DND-41 (cell line): ENCODE data around the gene LIM2.
A peak's percentile ranks its signal among the peaks of the same experiment; 100 is the strongest.

Source experiments
- ATAC-seq: fragments of 200-7000 bp; cut with Tn5 transposase; 3 replicates; pipeline ENCODE4 v1.9.1; 2021; ENCODE audit warnings: low read depth; ENCODE audit not compliant: insufficient read depth
- DNase-seq: peaks from one replicate; pipeline ENCODE4 v3.0.0-alpha.2; 2020
- H2AFZ ChIP-seq: 2 replicates; pipeline ENCODE4 v1.6.0; 2012; ENCODE audit warnings: low read depth, low read length
- H3K27ac ChIP-seq: 2 replicates; pipeline ENCODE4 v1.5.1; 2012; ENCODE audit warnings: low read length, inconsistent platforms
- H3K27me3 ChIP-seq: fragments of 200-600 bp; sonication (generic); 2 replicates; pipeline ENCODE4 v1.6.0; 2012; ENCODE audit warnings: low read length, mild to moderate bottlenecking, inconsistent platforms; ENCODE audit not compliant: insufficient read depth, poor library complexity
- H3K36me3 ChIP-seq: 2 replicates; pipeline ENCODE4 v1.5.1; 2012; ENCODE audit warnings: low read length, inconsistent platforms; ENCODE audit not compliant: insufficient read depth
- H3K4me1 ChIP-seq: 2 replicates; pipeline ENCODE4 v1.5.1; 2012; ENCODE audit warnings: mild to moderate bottlenecking, low read length; ENCODE audit not compliant: insufficient read depth
- H3K4me2 ChIP-seq: 2 replicates; pipeline ENCODE4 v1.6.0; 2012; ENCODE audit warnings: mild to moderate bottlenecking, moderate library complexity, low read length, inconsistent platforms; ENCODE audit not compliant: insufficient read depth
- H3K4me3 ChIP-seq, 2 experiments: fragments of 200-600 bp in 1 of 2; shearing (Covaris generic) in 1 of 2; 2 replicates each; pipeline ENCODE4 v1.5.1; 2012 to 2016; ENCODE audit warnings: inconsistent platforms in 2 of 2, low read length in 2 of 2, mild to moderate bottlenecking in 2 of 2, low read depth in 1 of 2, moderate library complexity in 1 of 2
- H3K79me2 ChIP-seq: 2 replicates; pipeline ENCODE4 v1.6.0; 2012; ENCODE audit warnings: low read length, inconsistent platforms; ENCODE audit not compliant: insufficient read depth
- H3K9ac ChIP-seq: 2 replicates; pipeline ENCODE4 v1.6.0; 2012; ENCODE audit warnings: low read depth, mild to moderate bottlenecking, inconsistent platforms, low read length, moderate library complexity
- H3K9me3 ChIP-seq: 2 replicates; pipeline ENCODE4 v1.5.1; 2012; ENCODE audit warnings: low read length, moderate library complexity, mild to moderate bottlenecking, inconsistent platforms; ENCODE audit not compliant: insufficient read depth, severe bottlenecking
- H4K20me1 ChIP-seq: 2 replicates; pipeline ENCODE4 v1.6.0; 2012; ENCODE audit warnings: low read length; ENCODE audit not compliant: insufficient read depth
- EZH2 ChIP-seq: IDR thresholded peaks from 3 replicates; pipeline ENCODE4 v1.6.1; 2012; ENCODE audit warnings: borderline replicate concordance, low read depth, mild to moderate bottlenecking, moderate library complexity, low read length, inconsistent platforms; ENCODE audit not compliant: severe bottlenecking
- TF ChIP-seq, protein P1 (sequence below): IDR thresholded peaks from 2 replicates; pipeline ENCODE4 v1.5.1; 2012; ENCODE audit warnings: borderline replicate concordance, low read length, moderate library complexity, mild to moderate bottlenecking; ENCODE audit not compliant: poor library complexity, severe bottlenecking; ENCODE audit errors: extremely low read depth

Gene LIM2

DNA sequence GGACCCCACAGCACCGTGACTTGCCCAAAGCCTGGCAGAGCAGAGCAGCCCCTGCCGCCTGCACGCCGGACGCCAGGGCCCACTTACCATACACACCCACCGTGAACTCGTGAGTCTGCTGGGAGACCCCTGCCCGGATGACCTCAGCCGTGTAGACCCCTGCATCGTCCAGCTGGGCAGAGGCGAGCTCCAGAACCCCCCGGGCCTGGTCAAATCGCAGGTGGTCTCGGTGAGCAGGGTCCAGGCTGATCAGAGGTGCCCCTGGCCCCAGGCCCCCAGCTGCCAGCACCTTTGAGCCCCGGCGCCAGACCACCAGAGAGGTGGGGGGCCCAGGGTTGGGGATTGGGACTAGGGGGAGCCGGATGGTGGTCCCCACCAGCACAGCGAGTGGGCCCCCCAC, 46.7 kb downstream of the LIM2 start:
- TF ChIP-seq EZH2: no peak
- TF ChIP-seq, protein P1, sequence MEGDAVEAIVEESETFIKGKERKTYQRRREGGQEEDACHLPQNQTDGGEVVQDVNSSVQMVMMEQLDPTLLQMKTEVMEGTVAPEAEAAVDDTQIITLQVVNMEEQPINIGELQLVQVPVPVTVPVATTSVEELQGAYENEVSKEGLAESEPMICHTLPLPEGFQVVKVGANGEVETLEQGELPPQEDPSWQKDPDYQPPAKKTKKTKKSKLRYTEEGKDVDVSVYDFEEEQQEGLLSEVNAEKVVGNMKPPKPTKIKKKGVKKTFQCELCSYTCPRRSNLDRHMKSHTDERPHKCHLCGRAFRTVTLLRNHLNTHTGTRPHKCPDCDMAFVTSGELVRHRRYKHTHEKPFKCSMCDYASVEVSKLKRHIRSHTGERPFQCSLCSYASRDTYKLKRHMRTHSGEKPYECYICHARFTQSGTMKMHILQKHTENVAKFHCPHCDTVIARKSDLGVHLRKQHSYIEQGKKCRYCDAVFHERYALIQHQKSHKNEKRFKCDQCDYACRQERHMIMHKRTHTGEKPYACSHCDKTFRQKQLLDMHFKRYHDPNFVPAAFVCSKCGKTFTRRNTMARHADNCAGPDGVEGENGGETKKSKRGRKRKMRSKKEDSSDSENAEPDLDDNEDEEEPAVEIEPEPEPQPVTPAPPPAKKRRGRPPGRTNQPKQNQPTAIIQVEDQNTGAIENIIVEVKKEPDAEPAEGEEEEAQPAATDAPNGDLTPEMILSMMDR: no peak
- Histone ChIP-seq H3K9ac (no peak overlapping the region), H3K27me3 (no peaks in the 10 kb centered on the region), H3K36me3 (peaks cover 12% of the 10 kb centered on the region), H3K4me2 (no peak overlapping the region), H3K4me3 (no peak overlapping the region), H3K4me1 (peaks cover 13% of the 10 kb centered on the region), H2AFZ (no peak overlapping the region), H3K79me2 (no peaks in the 10 kb centered on the region), H4K20me1 (no peaks in the 10 kb centered on the region), H3K27ac (no peak overlapping the region), H3K9me3 (no peaks in the 10 kb centered on the region)
- DNase-seq: no peak
- ATAC-seq: no peak

DNA sequence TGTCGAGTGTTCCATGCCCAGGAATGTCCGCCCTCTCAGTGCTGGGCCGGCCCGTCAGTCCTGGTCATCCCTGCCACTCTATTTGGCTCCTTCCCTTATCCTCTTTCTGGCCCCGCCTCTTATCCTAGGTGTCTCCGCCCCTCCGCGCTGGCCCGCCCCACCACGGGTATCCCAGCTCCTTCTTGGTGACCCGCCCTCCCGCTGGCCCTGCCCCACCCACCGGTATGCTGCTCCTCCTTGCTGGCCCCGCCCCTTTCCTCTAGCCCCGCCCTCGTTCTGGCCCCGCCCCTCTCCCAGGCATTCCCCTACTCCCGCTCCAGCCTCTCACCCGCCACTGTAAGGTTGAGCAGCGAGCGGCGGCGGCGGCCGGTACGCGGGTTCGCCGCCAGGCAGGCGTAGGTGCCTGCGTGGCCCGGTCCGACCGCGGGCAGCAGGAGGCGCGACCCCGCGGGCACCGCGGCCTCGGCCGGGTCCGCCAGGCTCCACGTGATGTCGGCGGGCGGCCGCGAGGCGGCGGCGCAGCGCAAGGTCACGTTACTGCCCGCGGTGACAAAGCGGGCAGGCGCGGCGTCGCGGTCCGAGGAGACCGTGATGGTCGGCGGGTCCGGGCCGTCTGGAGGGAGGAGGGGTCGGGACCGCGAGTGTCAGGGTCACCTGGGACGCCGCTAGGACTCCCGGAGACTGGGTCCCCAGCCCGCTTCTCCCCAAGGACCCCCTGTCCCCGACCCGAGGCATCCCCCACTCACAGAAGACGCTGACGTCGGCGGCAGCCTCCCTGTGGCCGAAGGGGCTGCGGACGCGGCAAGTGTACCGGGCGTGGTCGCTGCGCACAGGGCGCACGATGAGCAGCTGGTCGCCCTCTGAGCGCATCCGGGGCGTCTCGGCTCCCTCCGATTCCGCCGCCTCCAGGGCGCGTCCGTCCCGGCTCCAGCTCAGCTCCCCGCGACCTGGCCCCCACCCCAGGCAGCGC, 47.8 kb downstream of the LIM2 start:
- H3K9me3 ChIP-seq: no peaks in the 10 kb centered on the region
- H3K9ac ChIP-seq: no peak overlapping the region
- H3K79me2 ChIP-seq: no peaks in the 10 kb centered on the region
- DNase-seq: peak; percentile 49
- H3K36me3 ChIP-seq: peaks cover under 1% of the 10 kb centered on the region; the same call in 1 of the 2 replicates
- no peak for TF ChIP-seq EZH2
- peak overlapping the region in 1 of 2 experiments; percentile 62; a peak in 2 of 4 replicates for H3K4me3 ChIP-seq
- no peak overlapping the region for H3K27ac ChIP-seq
- peak overlapping the region; percentile 74 for H3K4me2 ChIP-seq
- no peaks in the 10 kb centered on the region for H4K20me1 ChIP-seq
- H2AFZ ChIP-seq: no peak overlapping the region; the same call in 1 of the 2 replicates
- no peak for ATAC-seq
- H3K4me1 ChIP-seq: peaks cover 13% of the 10 kb centered on the region
- no peaks in the 10 kb centered on the region for H3K27me3 ChIP-seq

DNA sequence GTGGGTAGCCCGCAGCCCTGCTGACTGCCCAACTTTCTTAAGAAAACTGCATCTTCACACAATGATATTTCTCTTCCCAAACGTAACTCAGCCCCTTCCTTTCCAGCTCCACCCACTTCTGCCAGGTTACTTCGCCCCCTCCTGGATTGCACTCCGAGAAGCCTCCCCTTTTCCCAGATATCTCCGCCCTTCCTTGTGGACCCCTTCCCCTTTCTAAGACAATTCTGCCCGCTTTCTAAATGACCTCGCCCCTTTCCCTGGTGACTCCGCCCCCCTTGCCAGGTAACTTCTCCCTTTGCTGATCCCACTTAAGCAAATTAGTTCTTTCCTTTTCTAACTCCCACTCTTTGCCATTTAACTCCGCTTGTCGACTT, 48.5 kb downstream of the LIM2 start:
- H4K20me1 ChIP-seq: no peaks in the 10 kb centered on the region
- H3K9me3 ChIP-seq: no peaks in the 10 kb centered on the region
- TF ChIP-seq, protein P1: no peak
- no peak for TF ChIP-seq EZH2
- DNase-seq: no peak
- H3K27ac ChIP-seq: no peak overlapping the region
- H3K4me1 ChIP-seq: peaks cover 13% of the 10 kb centered on the region
- H3K4me3 ChIP-seq: peak overlapping the region; percentile 30 to 62; a peak in 3 of 4 replicates
- H3K36me3 ChIP-seq: no peaks in the 10 kb centered on the region
- H3K27me3 ChIP-seq: no peaks in the 10 kb centered on the region
- peak; percentile 3; the same call in 1 of the 3 replicates for ATAC-seq
- peak overlapping the region; percentile 74 for H2AFZ ChIP-seq
- H3K79me2 ChIP-seq: no peaks in the 10 kb centered on the region
- peak overlapping the region; percentile 74 for H3K4me2 ChIP-seq
- H3K9ac ChIP-seq: peak overlapping the region; percentile 46; the same call in 1 of the 2 replicates

DNA sequence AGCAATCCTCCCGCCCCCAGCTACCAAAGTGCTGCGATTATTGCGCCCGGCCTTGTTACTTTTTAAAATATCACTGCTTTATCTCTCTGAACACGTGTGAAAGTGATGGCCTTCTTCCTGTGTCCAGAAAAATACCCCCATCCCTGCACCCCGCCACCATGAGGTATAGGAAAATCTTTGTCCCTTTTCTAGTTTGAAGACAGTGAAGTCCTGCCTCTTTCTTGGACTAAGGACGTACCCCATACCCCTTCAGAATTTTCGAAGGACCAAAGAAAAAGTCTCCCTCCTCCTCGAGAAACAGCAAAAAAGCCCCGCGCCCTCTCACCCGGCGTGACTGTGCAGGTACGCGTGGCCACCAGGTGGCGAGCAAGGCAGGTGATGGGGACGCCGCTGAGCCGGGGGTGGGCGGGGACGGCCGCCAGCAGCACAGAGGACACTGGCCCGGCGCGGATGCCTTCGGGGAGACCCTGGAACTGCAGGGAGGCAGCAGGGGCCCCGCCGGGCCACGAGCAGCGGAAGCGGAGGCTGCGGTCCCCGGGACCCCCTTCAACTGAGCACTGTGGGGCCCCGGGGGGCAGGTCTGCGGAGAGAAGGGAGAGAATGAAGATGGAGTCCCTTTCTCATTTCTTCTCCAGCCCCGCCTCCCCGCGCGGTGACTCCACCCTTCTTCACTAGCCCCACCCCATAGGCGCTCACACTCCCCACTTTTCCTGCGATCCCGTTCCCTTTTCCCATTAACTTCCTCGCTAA, 49.0 kb downstream of the LIM2 start:
- Histone ChIP-seq H3K4me3 (peak overlapping the region; percentile 30 to 62; a peak in 3 of 4 replicates), H2AFZ (peak overlapping the region; percentile 74)

More for the DNA sequence above, 49.0 kb downstream of the LIM2 start:
- H3K4me1 ChIP-seq: peaks cover 13% of the 10 kb centered on the region
- H3K4me2 ChIP-seq: peak overlapping the region; percentile 74
- no peaks in the 10 kb centered on the region for H3K27me3 ChIP-seq
- TF ChIP-seq EZH2: no peak
- TF ChIP-seq, protein P1: peak; percentile 91
- H3K27ac ChIP-seq: no peak overlapping the region
- DNase-seq: peak; percentile 86
- no peaks in the 10 kb centered on the region for H3K79me2 ChIP-seq
- peak overlapping the region; percentile 46 for H3K9ac ChIP-seq
- no peaks in the 10 kb centered on the region for H3K9me3 ChIP-seq
- H3K36me3 ChIP-seq: no peaks in the 10 kb centered on the region
- H4K20me1 ChIP-seq: no peaks in the 10 kb centered on the region
- ATAC-seq: peak; percentile 92
